ENCODE data around the gene HARS2.
"Not testable (repeated sequence)": the region's sequence is repeated elsewhere in the genome, so short reads cannot be mapped to it uniquely, and the experiment has no call there.

The HARS2 gene, protein sequence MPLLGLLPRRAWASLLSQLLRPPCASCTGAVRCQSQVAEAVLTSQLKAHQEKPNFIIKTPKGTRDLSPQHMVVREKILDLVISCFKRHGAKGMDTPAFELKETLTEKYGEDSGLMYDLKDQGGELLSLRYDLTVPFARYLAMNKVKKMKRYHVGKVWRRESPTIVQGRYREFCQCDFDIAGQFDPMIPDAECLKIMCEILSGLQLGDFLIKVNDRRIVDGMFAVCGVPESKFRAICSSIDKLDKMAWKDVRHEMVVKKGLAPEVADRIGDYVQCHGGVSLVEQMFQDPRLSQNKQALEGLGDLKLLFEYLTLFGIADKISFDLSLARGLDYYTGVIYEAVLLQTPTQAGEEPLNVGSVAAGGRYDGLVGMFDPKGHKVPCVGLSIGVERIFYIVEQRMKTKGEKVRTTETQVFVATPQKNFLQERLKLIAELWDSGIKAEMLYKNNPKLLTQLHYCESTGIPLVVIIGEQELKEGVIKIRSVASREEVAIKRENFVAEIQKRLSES

DNA sequence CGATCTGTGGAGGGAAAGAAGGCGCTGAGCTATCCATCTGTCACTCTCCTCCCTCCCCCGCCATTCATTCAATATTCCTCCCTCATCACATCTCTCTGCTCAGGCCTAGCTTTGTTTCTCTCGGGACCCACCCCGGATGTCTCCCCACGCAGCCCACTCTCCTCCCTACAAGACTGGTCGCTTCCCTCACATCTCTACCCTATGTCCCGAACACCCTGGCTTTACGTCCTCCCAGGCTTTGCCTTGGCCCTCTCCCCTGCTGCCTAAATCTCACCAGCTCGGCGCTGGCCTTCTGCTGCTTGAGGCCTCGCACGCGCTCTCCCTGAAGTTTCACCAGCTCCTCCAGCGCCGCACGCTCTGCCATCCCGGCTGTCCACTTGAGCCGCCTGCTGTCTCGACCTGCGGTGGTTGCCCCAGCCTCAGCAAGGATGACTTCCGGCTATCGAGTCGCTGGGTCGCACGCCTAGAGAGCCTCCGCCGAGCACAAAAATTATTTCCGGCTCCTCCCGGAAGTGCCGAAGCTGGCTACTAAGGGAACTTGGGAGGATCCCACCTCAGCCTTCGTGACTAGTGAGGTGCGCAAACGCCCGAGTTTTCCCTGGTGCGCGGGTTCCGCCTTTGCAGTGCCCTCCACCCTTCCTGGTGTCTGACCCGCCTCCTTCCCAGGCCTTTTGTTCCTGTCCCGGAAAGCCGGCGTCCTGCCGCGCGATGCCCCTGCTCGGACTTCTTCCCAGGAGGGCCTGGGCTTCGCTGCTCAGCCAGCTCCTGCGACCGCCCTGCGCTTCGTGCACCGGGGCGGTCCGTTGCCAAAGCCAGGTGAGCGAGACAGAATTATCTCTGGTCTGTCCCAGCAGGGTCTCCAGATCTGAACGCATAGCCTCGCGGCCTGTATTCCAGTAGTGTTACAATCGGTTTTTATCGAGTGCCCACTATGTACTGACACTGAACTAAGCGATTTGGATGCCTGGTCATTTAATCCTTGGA, at the start of gene HARS2, which contains the start of gene HARS1:
TSS of gene HARS2 (plus strand) at position 515 of the 984 bp plus-strand sequence. CDS start at position 709, 194 bp downstream.
TSS of gene HARS1 (minus strand) at position 430 of the 984 bp plus-strand sequence. CDS start at position 364, 66 bp downstream.
- Mint-ChIP-seq H3K36me3 (ENCODE audit: low read depth) (peaks cover 43% of the 10 kb centered on the region), H3K27me3 (ENCODE audit: low read depth) (no peaks in the 10 kb centered on the region), H3K9me3 (no peaks in the 10 kb centered on the region), H3K4me1 (ENCODE audit: low read depth) (peaks cover 25% of the 10 kb centered on the region), H3K4me3 (peak within 1 kb of the TSS; percentile 100), H3K27ac (peak within 1 kb of the TSS; percentile 95)
- peak; percentile 89 for DNase-seq (ENCODE audit: low spot score)

DNA sequence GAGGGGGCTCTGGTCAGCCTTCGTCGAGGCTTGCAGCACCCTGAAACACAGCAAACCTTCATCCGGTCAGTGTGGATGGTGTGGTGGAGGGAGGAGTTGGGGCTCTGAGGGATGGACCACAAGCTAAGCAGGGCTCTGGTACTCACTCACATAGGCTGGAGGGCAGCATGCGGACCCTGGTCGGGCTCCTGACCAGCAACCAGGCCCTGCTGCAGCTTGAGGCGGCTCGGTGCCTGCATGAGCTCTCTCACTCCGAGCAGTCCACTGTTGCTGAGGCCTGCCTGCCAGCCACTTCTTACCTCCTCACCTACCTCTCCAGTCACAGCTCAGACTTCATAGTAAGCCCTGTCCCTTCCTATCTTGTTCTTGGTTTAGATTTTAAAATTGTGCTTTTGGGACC, 49.5 kb upstream of the HARS2 start:
- Mint-ChIP-seq H3K27ac (no peak overlapping the region), H3K9me3 (no peaks in the 10 kb centered on the region), H3K4me1 (ENCODE audit: low read depth) (peaks cover 34% of the 10 kb centered on the region), H3K27me3 (ENCODE audit: low read depth) (no peaks in the 10 kb centered on the region), H3K36me3 (ENCODE audit: low read depth) (peaks cover 38% of the 10 kb centered on the region), H3K4me3 (peak overlapping the region; percentile 4)
- DNase-seq (ENCODE audit: low spot score): no peak

DNA sequence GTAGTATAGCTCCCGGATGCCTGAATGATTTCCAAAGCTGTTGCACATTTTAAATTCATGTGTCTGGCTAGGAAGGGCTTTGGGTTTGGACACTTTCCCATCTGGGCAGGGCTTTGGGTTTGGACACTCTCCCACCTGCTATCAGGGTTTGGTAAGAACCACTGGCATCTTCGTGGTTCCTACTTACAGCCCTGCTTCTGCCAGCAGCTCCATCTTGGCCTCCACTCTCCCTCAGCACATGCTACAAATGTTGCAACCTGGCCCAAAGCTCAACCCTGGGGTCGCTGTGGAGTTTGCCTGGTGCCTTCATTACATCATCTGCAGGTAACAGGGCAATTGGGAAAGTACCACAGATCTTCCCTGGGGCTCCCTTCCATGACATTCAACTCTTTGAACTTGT, 48.5 kb upstream of the HARS2 start:
- Mint-ChIP-seq H3K9me3 (no peaks in the 10 kb centered on the region), H3K4me3 (no peak overlapping the region), H3K27me3 (ENCODE audit: low read depth) (no peaks in the 10 kb centered on the region), H3K4me1 (ENCODE audit: low read depth) (peaks cover 37% of the 10 kb centered on the region), H3K36me3 (ENCODE audit: low read depth) (peaks cover 42% of the 10 kb centered on the region), H3K27ac (no peak overlapping the region)
- no peak for DNase-seq (ENCODE audit: low spot score)

DNA sequence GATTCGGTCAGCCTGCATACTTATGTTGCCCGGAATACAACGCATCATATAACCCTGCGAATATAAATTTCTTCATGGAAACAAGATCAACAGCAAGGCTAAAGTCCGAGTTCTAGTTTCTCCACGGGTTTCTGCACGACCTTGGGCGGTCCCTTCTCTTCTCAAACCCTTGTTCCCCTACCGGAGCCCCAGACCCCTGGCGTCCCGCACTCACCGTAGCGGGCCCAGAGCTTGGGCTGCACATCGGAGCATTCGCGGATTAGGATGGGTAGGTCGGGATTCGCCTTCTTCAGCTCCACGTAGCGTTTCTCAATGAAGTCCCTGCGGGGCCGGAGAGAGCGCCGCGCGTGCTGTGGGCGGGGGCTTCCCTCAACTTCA, 44.2 kb upstream of the HARS2 start:
- H3K36me3 Mint-ChIP-seq (ENCODE audit: low read depth): peaks cover 53% of the 10 kb centered on the region
- H3K4me3 Mint-ChIP-seq: peak overlapping the region; percentile 98
- no peaks in the 10 kb centered on the region for H3K9me3 Mint-ChIP-seq
- H3K27me3 Mint-ChIP-seq (ENCODE audit: low read depth): no peaks in the 10 kb centered on the region
- peak overlapping the region; percentile 99 for H3K27ac Mint-ChIP-seq
- H3K4me1 Mint-ChIP-seq (ENCODE audit: low read depth): peaks cover 27% of the 10 kb centered on the region
- no peak for DNase-seq (ENCODE audit: low spot score)

DNA sequence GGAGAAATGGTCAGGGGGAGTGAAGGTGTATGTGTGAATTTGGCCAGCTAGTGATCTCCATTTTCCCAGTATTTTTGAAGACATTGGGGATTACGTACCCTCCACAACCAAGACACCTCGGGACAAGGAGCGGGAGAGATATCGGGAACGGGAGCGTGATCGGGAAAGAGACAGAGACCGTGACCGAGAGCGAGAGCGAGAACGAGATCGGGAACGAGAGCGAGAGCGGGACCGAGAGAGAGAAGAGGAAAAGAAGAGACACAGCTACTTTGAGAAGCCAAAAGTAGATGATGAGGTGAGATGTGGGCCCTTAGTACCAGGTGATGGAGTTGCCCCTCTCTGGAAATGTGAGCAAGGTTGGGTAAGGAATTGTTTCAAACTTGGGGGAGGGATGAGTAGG, 32.4 kb upstream of the HARS2 start:
- Mint-ChIP-seq H3K4me3 (no peak overlapping the region), H3K4me1 (ENCODE audit: low read depth) (peaks cover 6% of the 10 kb centered on the region), H3K36me3 (ENCODE audit: low read depth) (peaks cover 80% of the 10 kb centered on the region), H3K27me3 (ENCODE audit: low read depth) (no peaks in the 10 kb centered on the region), H3K9me3 (no peaks in the 10 kb centered on the region), H3K27ac (no peak overlapping the region)
- no peak for DNase-seq (ENCODE audit: low spot score)

DNA sequence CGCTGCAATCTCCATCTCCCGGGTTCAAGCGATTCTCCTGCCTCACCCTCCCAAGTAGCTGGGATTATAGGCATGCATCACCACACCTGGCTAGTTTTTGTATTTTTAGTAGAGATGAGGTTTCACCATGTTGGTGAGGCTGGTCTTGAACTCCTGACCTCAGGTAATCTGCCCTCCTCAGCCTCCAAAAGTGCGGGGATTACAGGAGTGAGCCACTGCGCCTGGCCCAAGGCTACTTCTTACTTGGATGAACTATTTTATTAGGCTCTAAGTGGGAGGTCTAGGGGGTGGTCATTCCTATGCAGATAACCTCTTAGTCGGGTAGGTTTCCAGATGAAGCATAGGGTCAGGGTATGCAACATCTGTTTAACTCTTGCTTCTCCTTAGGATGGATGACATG, 30.9 kb upstream of the HARS2 start:
- H3K4me3 Mint-ChIP-seq; H3K4me1 Mint-ChIP-seq (ENCODE audit: low read depth); H3K27ac Mint-ChIP-seq; H3K27me3 Mint-ChIP-seq (ENCODE audit: low read depth); DNase-seq (ENCODE audit: low spot score); H3K9me3 Mint-ChIP-seq: not testable (repeated sequence)
- H3K36me3 Mint-ChIP-seq (ENCODE audit: low read depth): peaks cover 72% of the 10 kb centered on the region

DNA sequence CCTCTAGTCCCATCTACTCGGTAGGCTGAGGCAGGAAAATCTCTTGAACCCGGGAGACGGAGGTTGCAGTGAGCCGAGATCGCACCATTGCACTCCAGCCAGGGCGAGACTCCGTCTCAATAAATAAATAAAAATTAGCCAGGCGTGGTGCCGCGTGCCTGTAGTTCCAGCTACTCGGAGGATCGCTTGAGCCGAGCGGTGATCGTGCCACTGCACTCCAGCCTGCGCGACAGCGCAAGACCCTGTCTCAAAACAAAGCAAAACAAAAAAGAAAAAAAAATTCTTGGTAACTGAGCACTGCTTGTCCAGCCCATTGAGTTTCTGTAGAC, 27.3 kb upstream of the HARS2 start:
- H3K4me3 Mint-ChIP-seq: peak overlapping the region; percentile 98
- H3K9me3 Mint-ChIP-seq: no peaks in the 10 kb centered on the region
- peaks cover 72% of the 10 kb centered on the region for H3K36me3 Mint-ChIP-seq (ENCODE audit: low read depth)
- no peaks in the 10 kb centered on the region for H3K27me3 Mint-ChIP-seq (ENCODE audit: low read depth)
- DNase-seq (ENCODE audit: low spot score): no peak
- H3K4me1 Mint-ChIP-seq (ENCODE audit: low read depth): peaks cover 23% of the 10 kb centered on the region
- H3K27ac Mint-ChIP-seq: peak overlapping the region; percentile 93

DNA sequence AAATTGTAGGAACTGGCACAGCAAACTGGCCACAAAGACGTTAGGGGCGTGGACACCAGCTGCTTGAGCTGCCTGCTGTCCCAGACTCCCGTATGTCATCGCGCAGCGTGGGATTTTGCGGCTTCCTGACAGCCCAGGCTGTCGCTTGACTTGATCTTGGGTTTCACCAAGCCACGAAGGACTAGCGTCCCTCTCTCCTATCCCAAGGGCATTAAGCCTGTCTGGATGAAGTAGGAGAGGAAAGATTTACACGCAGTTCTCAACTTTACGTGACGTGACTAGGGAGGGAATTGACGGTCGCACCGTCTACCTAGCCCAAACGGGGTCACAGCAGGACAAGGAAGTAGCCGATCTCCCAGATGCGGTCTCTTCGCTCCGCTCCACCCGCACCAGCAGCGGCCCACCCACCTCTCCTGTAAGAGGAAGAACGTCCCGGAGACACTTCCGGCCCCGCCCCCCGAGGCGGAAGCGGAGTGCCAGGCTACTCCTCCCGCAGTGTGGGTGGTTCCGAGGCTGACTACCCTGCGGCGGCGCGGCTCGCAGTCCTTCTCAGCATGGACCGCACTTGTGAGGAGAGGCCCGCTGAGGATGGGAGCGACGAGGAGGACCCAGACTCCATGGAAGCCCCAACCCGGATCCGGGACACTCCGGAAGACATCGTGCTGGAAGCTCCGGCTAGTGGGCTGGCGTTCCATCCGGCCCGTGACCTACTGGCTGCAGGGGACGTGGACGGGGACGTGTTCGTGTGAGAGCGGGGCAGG, 26.7 kb upstream of the HARS2 start, which contains the start of gene WDR55:
TSS of gene WDR55 (plus strand) at position 546 of the 761 bp plus-strand sequence. CDS start at position 555, 9 bp downstream.
- peak; percentile 96 for DNase-seq (ENCODE audit: low spot score)
- peaks cover 72% of the 10 kb centered on the region for H3K36me3 Mint-ChIP-seq (ENCODE audit: low read depth)
- no peaks in the 10 kb centered on the region for H3K27me3 Mint-ChIP-seq (ENCODE audit: low read depth)
- peaks cover 23% of the 10 kb centered on the region for H3K4me1 Mint-ChIP-seq (ENCODE audit: low read depth)
- H3K4me3 Mint-ChIP-seq: peak within 1 kb of the TSS; percentile 98
- H3K27ac Mint-ChIP-seq: peak within 1 kb of the TSS; percentile 93
- no peaks in the 10 kb centered on the region for H3K9me3 Mint-ChIP-seq

DNA sequence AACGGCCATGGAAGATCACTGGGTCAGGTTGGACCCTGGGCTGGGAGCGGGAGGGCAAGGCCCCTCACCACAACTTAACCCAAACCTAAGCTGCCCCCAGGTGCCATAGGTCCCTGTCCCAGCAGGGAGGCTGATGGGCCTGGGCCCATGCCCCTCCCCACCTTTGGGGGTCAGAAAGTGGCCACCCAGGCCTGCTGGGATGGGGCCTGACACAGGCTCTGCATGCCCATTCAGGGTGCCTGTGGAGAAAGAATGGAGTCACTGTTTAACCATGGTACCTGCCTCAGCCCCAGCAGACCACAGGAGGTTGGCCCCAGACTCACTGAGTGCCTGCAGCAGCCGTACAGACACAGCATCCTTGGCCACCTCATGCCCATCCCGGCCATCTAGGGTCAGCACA, 20.2 kb upstream of the HARS2 start:
- Mint-ChIP-seq H3K4me1 (ENCODE audit: low read depth) (peaks cover 14% of the 10 kb centered on the region), H3K36me3 (ENCODE audit: low read depth) (peaks cover 62% of the 10 kb centered on the region)
- H3K9me3 Mint-ChIP-seq; H3K4me3 Mint-ChIP-seq; DNase-seq (ENCODE audit: low spot score); H3K27me3 Mint-ChIP-seq (ENCODE audit: low read depth); H3K27ac Mint-ChIP-seq: not testable (repeated sequence)

DNA sequence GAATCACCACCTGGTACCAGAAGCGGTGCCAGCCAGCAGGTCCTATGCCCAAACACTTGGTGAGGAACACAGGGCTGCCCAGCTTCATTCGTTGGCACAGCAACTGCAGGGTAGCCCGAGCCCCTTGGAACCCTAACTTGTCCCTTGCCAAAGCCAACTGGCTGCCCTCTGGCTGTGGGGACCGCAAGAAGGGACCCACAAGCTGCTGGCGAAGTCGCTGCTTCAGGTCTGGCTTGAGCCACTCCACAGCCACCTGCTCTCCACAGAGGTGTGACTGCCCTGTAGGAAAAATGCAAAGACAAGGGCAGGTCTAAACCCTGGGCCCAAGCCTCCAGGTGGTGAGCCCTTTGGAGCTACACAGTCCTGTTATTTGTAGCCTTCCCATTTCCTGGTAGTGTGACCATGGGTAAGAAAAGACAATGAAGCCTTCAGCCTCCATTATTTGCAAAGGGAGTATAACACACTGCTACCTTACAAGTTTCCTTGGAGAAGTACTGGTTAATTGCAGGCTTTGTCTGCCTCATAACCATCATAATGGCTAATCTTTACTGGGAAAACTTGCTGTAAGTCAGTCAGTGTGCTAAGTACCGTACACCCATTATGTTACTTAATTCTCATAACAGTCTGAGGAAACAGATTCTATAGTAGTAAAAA, 19.7 kb upstream of the HARS2 start:
- DNase-seq (ENCODE audit: low spot score): no peak
- H3K27me3 Mint-ChIP-seq (ENCODE audit: low read depth): no peaks in the 10 kb centered on the region
- H3K9me3 Mint-ChIP-seq: no peaks in the 10 kb centered on the region
- H3K4me1 Mint-ChIP-seq (ENCODE audit: low read depth): peaks cover 10% of the 10 kb centered on the region
- H3K27ac Mint-ChIP-seq: no peak overlapping the region
- peaks cover 63% of the 10 kb centered on the region for H3K36me3 Mint-ChIP-seq (ENCODE audit: low read depth)
- no peak overlapping the region for H3K4me3 Mint-ChIP-seq

DNA sequence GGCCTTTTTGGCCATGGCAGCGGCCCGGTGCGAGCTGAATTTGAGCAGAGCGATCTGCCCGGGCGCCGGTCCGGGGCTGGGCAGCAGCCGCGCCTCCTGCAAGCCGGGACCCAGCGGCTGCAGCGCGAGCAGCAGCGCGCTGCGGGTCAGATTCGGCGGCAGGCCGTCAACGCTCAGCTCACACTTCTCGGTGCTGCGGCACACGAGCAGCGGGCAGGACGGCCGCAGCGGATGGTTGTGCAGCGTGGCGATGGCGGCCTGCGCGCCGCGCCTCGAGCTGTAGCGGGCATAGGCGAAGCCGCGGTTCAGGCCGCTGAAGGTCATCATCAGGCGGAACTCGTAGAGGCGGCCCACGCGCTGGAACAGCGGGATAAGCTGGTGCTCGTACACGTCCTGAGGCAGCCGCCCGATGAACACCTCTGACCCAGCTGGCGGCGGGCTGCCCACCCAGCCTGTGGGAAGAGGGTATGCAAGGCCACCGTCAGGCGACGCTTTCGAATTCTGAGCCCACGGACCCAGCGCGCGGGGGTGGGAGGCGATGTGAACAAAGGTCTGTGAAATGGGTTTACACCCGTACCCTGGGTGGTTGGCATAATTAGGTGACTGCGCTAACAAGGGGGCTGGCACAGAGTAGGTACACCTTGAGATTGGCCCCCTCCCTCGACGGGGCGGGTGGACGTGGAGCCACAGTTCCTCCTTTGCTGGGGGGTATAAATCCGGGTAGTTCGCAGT, 18.6 kb upstream of the HARS2 start:
- H3K36me3 Mint-ChIP-seq (ENCODE audit: low read depth): peaks cover 66% of the 10 kb centered on the region
- H3K27ac Mint-ChIP-seq: no peak overlapping the region

DNA sequence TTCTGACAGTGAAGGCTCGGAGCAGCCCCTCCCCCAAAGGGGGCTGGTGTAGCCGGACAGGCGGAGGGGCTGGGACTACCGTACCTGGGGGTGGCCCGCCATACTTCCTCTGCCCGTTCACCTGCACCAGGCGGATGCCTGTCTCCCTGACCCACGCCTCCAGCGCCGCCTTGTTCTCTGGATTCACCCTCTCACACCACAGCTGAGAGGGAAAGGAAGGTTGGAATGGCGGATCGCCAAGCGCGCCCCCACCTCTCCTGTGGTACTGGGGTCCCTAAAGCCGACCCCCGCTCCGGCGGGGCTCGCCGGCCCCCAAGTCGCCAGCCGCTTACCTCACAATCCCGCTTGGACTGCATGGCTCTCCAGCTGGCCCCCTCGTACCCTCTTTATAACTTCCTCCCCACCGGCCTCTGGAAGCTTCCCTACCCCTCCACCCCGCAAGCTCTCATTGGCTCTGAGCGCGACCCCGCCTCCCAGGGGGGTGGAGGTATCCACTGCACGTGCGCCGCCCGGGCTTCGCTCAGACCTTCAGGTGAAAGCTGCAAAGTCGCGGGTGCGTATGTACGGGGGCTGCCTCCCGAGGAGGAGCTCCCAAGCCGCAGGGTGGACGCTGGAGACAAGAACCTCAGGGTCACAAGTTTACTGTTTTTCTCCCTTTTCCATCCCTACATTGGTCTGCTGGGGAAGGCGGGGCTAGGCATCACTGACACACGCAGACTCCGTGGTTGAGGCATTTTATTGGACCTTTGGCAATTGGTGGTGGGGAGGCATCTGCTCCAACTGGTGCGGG, 17.9 kb upstream of the HARS2 start, which contains the start of gene DND1:
TSS of gene DND1 (minus strand) at position 390 of the 790 bp plus-strand sequence. CDS start at position 356, 34 bp downstream.
- H3K36me3 Mint-ChIP-seq (ENCODE audit: low read depth): peaks cover 58% of the 10 kb centered on the region
- no peaks in the 10 kb centered on the region for H3K9me3 Mint-ChIP-seq
- H3K27me3 Mint-ChIP-seq (ENCODE audit: low read depth): no peaks in the 10 kb centered on the region

More for the DNA sequence above, 18.6 kb upstream of the HARS2 start:
- H3K4me3 Mint-ChIP-seq: no peak overlapping the region
- DNase-seq (ENCODE audit: low spot score): no peak
- peaks cover 3% of the 10 kb centered on the region for H3K4me1 Mint-ChIP-seq (ENCODE audit: low read depth)
- H3K9me3 Mint-ChIP-seq: no peaks in the 10 kb centered on the region
- no peaks in the 10 kb centered on the region for H3K27me3 Mint-ChIP-seq (ENCODE audit: low read depth)

More for the DNA sequence above, 17.9 kb upstream of the HARS2 start, which contains the start of gene DND1:
- peak within 1 kb of the TSS; percentile 35 for H3K27ac Mint-ChIP-seq
- DNase-seq (ENCODE audit: low spot score): no peak
- no peaks in the 10 kb centered on the region for H3K4me1 Mint-ChIP-seq (ENCODE audit: low read depth)
- no peak within 1 kb of the TSS for H3K4me3 Mint-ChIP-seq
